ENCODE results near the gene TPM3.

Gene TPM3

DNA sequence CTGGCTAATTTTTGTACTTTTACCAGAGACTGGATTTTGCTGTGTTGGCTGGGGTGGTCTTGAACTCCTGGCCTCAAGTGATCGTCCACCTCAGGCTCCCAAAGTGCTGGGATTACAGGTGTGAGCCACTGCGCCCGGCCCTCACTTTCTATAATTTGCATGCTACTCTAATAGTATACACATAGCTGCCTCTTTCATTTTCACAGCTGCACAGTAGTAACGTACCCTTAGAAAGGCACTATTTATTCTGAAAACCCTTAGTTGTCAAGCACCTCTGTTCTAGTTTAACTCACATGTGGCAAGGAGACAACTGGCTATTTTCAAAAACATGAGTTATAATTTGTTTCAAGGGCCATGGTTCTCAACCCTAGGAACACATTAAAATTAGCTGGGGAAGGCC is 17.2 kb downstream of the TPM3 start:
- Histone ChIP-seq H3K4me1 (peaks cover 48% of the 10 kb centered on the region), H4K20me1 (peaks cover 93% of the 10 kb centered on the region), H3K4me2 (no peak overlapping the region), H3K27ac (no peak overlapping the region), H3K9me3 (no peaks in the 10 kb centered on the region), H3K36me3 (peaks cover 97% of the 10 kb centered on the region), H3K4me3 (no peak overlapping the region), H3K27me3 (no peaks in the 10 kb centered on the region), H3K9ac (no peak overlapping the region)
- no peak for TF ChIP-seq Cebpa-rat (IDR thresholded peaks at IDR 0.05)

DNA sequence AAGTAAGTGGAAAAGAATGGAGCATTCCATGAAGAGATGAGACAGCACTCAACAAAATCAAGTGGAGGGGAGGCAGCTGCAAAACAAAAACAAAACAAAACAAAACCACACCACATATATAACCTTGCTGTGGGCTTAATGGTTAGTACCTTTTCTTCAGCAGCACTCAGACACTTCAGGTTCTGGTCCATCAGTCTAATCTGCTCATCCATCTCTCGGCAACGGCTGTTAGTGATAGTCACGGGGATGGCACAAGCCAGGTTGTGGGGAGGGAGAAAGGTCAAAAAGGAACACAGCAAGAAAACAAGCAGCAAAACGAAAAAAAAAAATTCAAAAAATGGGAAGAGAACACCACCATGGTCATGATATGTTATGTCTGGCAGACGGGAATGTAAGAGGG is 20.0 kb downstream of the TPM3 start:
- H3K36me3 ChIP-seq, result peaks cover 98% of the 10 kb centered on the region
- H3K27me3 ChIP-seq, result no peaks in the 10 kb centered on the region
- H3K4me3 ChIP-seq, result no peak overlapping the region
- no peaks in the 10 kb centered on the region for H3K9me3 ChIP-seq
- no peak overlapping the region for H3K4me2 ChIP-seq
- H3K9ac ChIP-seq, result no peak overlapping the region
- H3K4me1 ChIP-seq, result peaks cover 20% of the 10 kb centered on the region
- H4K20me1 ChIP-seq, result peaks cover 93% of the 10 kb centered on the region
- H3K27ac ChIP-seq, result no peak overlapping the region
- no peak for TF ChIP-seq Cebpa-rat (IDR thresholded peaks at IDR 0.05)

DNA sequence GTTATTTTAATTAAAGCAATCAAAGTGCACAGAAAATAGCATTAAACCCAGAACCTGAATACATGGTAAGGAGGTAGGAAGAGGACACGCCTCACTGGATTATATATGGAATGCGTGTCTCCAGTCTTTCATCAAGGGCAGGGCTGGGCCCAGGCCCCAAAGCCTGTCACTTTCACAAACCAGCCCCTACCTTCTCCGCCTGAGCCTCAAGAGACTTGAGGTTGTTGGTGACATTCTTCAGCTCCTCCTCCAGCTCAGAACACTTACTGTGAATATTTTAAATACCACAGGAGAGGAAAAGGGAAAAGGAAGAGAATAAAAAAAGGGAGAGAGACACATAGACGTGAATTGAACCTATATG is 20.7 kb downstream of the TPM3 start:
- no peak for TF ChIP-seq Cebpa-rat (IDR thresholded peaks at IDR 0.05)
- no peak overlapping the region for H3K4me2 ChIP-seq
- no peak overlapping the region for H3K27ac ChIP-seq
- no peak overlapping the region for H3K9ac ChIP-seq
- peaks cover 99% of the 10 kb centered on the region for H3K36me3 ChIP-seq
- H3K4me1 ChIP-seq, result peaks cover 13% of the 10 kb centered on the region
- H3K27me3 ChIP-seq, result no peaks in the 10 kb centered on the region
- H3K4me3 ChIP-seq, result no peak overlapping the region
- no peaks in the 10 kb centered on the region for H3K9me3 ChIP-seq
- peaks cover 93% of the 10 kb centered on the region for H4K20me1 ChIP-seq

DNA sequence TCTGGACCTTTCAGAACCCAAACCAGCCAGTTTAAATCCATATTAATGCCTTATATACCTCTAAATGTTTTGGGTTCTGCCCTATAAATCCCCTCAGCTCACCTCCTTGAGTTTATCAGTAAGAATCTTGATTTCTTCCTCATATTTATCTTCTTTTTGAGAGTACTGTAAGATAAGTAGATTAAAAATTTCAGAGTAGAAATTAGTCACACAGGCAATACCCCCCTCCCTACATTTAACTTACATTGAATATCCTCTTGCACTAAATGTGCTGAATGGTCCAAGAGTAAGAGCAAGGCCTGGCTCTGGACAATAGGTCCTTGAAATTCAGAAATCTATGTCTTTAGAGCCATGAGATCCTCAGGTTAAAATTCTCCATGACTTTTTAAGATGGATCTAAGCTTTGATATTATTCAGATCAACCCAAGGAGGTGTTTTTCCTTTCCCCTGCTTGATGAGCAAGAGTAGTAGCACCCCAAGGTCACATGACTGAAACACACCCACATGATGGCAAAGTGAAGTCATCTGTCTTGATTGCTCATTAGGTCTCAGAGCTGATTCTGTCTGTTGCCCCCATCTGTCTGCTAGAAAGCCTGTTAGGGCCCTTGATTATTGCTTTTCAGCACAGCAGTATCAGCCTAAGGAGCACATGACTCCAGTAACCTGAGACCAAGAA is 21.2 kb downstream of the TPM3 start:
- Histone ChIP-seq H3K9ac (no peak overlapping the region), H3K4me2 (no peak overlapping the region), H4K20me1 (peaks cover 91% of the 10 kb centered on the region), H3K9me3 (no peaks in the 10 kb centered on the region), H3K27me3 (no peaks in the 10 kb centered on the region), H3K36me3 (peaks cover 99% of the 10 kb centered on the region), H3K27ac (no peak overlapping the region), H3K4me1 (peaks cover 8% of the 10 kb centered on the region), H3K4me3 (no peak overlapping the region)
- no peak for TF ChIP-seq Cebpa-rat (IDR thresholded peaks at IDR 0.05)

DNA sequence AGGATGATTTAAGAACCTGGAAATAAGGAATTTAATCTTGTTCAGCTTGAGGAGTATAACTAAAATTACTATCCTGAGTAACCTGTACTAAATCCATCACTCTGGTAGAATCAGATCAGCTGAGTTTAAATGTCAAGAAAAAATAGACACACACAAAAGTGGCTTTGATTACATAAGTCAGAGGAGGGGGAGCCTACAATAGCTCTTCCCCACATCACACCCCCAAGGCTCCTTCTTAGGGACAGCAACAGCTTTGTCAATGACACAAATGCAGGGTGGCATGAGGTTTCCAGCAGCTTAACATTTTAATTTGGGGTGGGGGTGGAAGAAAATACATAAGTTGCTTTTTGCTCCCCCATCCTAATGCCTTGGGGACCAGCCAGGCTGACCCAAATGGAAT is 24.4 kb downstream of the TPM3 start:
- Histone ChIP-seq H3K4me3 (no peak overlapping the region), H3K27me3 (no peaks in the 10 kb centered on the region), H3K9me3 (peaks cover 15% of the 10 kb centered on the region; the same call in 1 of the 2 replicates), H3K27ac (no peak overlapping the region), H3K36me3 (peaks cover 100% of the 10 kb centered on the region), H3K4me2 (no peak overlapping the region), H3K9ac (no peak overlapping the region), H4K20me1 (peaks cover 59% of the 10 kb centered on the region), H3K4me1 (no peaks in the 10 kb centered on the region)
- TF ChIP-seq Cebpa-rat (IDR thresholded peaks at IDR 0.05), result no peak

DNA sequence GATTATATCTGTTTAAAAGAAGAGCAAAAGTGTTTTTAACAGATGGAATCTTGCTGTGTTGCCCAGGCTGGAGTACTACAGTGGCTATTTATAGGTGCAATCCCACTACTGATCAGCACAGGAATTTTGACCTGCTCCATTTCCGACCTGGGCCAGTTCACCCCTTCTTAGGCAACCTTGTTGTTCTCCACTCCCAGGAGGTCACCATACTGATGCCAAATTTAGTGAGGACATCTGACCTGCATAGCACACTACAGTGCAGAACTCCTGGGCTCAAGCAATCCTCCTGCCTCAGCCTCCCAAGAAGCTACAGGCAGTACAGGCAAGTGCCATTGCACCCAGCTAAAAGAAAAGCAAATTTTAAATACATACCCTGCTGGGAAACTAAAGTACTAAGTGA is 25.7 kb downstream of the TPM3 start:
- no peak overlapping the region for H3K4me3 ChIP-seq
- no peak for TF ChIP-seq Cebpa-rat (IDR thresholded peaks at IDR 0.05)
- H3K36me3 ChIP-seq, result peaks cover 100% of the 10 kb centered on the region
- no peaks in the 10 kb centered on the region for H3K4me1 ChIP-seq
- H3K27ac ChIP-seq, result no peak overlapping the region
- peaks cover 47% of the 10 kb centered on the region for H4K20me1 ChIP-seq
- no peaks in the 10 kb centered on the region for H3K27me3 ChIP-seq
- no peak overlapping the region for H3K4me2 ChIP-seq
- H3K9me3 ChIP-seq, result peaks cover 25% of the 10 kb centered on the region; the same call in 1 of the 2 replicates
- no peak overlapping the region for H3K9ac ChIP-seq

DNA sequence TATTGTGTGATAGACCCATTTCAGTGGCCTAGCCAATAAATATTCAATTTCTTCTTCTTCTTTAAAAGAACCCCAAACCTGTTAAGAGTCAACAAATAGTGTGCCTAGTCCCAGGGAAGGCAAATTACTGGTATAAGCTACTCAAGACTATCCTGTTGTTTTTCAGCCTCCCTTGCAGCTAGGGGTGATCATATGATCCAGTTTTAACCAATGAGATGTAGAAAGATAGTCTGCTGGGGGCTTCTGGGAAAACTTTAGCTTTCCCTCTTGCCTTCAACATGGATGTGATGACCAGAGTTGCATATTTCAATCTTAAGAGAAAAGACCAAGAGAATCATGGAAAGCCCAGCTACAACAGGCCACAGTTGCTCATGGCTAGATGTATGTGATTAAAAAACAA is 32.3 kb downstream of the TPM3 start:
- Histone ChIP-seq H3K27ac (no peak overlapping the region), H3K27me3 (no peaks in the 10 kb centered on the region), H3K9me3 (peaks cover 33% of the 10 kb centered on the region; the same call in 1 of the 2 replicates), H3K4me2 (no peak overlapping the region), H3K9ac (no peak overlapping the region), H3K4me3 (no peak overlapping the region), H4K20me1 (peaks cover 38% of the 10 kb centered on the region), H3K36me3 (peaks cover 100% of the 10 kb centered on the region), H3K4me1 (peaks cover 21% of the 10 kb centered on the region)
- TF ChIP-seq Cebpa-rat (IDR thresholded peaks at IDR 0.05), result no peak

DNA sequence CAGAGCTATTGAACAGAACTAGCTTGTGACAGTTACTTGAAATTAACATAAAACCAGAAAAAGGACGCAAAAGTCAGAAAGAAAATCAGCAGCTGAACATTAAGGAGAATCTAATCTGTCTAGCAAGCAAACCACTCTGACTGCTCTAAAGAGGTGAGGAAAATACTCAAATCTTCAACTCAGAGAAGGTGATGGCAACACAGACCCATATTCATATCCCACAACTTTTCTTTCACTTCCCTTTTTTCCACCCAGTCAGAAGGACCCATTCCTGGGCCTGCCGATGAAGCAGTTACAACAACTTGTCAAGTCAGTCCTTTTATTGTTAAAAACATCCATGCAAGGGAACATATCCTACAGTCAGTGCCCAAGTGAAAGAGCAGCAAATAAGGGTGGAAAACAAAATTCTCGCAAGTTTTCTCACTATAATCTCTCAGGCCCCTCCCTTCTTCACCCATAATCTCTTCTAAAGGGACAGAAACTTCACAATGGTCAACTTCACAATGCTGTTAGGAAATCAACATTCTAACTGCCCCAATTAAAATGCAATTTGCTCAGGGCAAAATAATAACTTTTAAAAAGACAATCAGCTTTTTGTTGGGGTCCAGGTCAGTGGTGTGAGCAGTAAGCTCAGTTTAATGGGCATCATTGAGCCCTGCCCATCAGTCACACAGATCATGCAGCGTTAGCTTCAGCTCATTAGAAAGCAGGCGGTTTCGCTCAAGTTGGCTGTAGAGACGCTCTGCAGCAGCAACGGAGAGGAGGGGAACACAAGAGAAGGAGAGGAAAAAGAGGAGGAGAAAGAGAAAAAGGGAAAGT is 33.4 kb downstream of the TPM3 start:
- Histone ChIP-seq H3K9ac (no peak overlapping the region), H3K27me3 (no peaks in the 10 kb centered on the region), H3K4me1 (peaks cover 21% of the 10 kb centered on the region), H3K36me3 (peaks cover 95% of the 10 kb centered on the region), H3K27ac (0 out of 2 replicates have a peak overlapping the region, but pooled peaks have one; percentile 20), H3K4me3 (no peak overlapping the region), H3K9me3 (peaks cover 25% of the 10 kb centered on the region; the same call in 1 of the 2 replicates), H3K4me2 (peak overlapping the region; percentile 26; the same call in 1 of the 2 replicates), H4K20me1 (peaks cover 41% of the 10 kb centered on the region)
- TF ChIP-seq Cebpa-rat (IDR thresholded peaks at IDR 0.05), result no peak

DNA sequence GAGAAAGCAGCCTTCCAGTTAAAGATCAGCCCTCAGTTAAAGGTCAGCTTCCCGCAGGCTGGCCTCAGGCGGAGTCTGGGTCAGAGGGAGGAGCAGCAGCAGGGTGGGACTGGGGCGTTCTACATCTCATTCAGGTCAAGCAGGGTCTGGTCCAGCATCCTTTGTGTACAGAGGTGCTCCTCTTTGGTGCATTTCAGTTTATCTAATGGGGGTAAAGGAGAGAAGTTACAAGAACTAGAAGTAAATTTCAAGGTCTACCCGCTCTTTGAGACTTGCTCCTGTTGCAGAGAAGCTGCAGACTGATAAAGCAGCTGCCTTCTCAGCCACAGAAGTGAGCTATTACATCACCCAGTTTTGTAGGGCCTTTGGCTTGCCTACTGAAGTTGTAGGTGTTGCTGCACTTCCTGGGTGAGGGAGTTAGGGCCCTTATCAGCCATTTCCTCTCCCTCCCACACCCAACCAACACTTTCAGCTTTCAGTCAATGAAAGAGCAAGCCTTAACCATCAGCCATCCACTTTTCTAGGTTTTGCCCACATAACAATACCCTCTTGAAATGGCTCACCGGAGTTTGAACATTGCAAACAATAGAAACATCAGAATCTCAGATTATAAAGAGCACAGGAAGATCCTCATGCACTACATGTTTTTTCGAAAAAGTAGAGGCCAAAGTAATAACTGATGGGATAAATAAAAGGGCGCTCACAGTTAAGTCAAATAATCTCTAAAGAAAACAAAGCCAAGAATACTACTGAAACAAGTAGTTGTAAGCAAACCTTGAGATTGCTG is 34.2 kb downstream of the TPM3 start:
- H3K36me3 ChIP-seq, result peaks cover 87% of the 10 kb centered on the region
- no peak overlapping the region for H3K4me3 ChIP-seq
- TF ChIP-seq Cebpa-rat (IDR thresholded peaks at IDR 0.05), result no peak
- H3K9me3 ChIP-seq, result peaks cover 25% of the 10 kb centered on the region; the same call in 1 of the 2 replicates
- no peaks in the 10 kb centered on the region for H3K27me3 ChIP-seq
- H4K20me1 ChIP-seq, result peaks cover 41% of the 10 kb centered on the region
- no peak overlapping the region for H3K27ac ChIP-seq
- peak overlapping the region; percentile 26; the same call in 1 of the 2 replicates for H3K4me2 ChIP-seq
- no peak overlapping the region for H3K9ac ChIP-seq
- H3K4me1 ChIP-seq, result peaks cover 21% of the 10 kb centered on the region

Measured in BLaER1 (cell line).